ENCODE data around the gene CENPB.

DNA sequence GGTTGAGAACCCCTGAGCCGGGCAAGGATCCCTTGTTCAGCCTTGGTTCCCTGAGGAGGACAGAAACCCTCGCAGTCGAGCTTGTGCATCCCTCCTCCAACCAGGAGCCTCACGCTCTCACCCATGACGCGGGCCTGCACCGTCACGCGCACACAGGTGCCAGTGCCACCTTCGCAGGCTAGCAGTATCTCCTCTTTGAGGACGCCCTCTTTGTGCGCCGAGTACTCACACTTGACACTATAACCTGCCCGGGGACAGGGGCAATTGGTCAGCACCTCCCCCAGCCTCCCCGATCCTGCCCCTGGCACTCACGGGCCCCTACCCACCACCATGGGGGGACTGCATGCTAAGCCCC is 32.3 kb downstream of the CENPB start:
- TF ChIP-seq, protein P1, sequence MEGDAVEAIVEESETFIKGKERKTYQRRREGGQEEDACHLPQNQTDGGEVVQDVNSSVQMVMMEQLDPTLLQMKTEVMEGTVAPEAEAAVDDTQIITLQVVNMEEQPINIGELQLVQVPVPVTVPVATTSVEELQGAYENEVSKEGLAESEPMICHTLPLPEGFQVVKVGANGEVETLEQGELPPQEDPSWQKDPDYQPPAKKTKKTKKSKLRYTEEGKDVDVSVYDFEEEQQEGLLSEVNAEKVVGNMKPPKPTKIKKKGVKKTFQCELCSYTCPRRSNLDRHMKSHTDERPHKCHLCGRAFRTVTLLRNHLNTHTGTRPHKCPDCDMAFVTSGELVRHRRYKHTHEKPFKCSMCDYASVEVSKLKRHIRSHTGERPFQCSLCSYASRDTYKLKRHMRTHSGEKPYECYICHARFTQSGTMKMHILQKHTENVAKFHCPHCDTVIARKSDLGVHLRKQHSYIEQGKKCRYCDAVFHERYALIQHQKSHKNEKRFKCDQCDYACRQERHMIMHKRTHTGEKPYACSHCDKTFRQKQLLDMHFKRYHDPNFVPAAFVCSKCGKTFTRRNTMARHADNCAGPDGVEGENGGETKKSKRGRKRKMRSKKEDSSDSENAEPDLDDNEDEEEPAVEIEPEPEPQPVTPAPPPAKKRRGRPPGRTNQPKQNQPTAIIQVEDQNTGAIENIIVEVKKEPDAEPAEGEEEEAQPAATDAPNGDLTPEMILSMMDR (IDR thresholded peaks at IDR 0.05): no peak
- TF ChIP-seq POLR2A (IDR thresholded peaks at IDR 0.05): no peak

Measured in esophagus squamous epithelium (tissue), 4 donors.